ENCODE measurements around the gene IRAK4.

The IRAK4 gene

DNA sequence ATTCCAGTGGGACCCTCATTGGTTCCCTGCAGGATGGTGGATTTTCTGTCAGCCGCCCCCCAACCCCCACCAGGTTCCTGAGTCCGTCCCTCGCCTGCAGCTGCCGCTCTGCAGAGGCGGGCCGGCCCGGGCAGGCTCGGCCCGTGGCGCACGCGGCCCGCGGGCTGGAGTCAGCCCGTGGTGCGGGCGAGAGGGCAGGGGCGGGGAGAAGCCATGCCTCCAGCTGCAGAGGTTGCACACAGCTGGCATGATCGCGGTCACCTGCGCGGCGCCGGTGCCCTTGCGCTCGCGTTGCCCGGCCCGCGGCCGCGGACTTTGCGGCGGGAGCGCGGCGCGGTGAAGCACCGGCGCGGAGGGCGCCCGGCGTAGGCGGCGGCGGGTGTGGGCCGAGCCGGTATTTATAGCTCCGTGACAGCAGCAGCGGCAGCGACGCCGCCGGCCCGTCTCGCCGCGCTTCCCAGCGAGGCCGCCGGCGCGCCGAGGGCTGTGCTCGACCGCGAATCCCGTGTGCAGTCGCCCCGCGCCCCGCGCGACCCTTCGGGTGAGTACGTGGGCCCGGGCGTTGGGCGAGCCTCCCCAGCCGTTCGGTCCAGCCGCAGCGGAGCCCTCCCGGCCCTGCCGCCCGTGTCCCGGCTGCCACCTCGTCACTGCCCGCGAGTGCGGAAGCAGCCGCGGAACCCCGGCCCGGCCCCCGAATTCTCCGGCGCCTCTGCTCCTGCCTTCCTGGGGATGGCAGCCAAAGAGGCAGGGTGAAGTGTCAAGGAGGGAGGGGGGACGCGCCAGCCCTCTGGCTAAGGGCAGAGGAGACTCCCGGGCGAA lies 77.1 kb downstream of the IRAK4 start, which contains the start of gene TMEM117:
TSS of gene TMEM117 (plus strand) at position 426 of the 819 bp plus-strand sequence.
- in situ Hi-C loops (cut with MboI; ENCODE audit: low sequenced_read_pairs), result no loop called here

DNA sequence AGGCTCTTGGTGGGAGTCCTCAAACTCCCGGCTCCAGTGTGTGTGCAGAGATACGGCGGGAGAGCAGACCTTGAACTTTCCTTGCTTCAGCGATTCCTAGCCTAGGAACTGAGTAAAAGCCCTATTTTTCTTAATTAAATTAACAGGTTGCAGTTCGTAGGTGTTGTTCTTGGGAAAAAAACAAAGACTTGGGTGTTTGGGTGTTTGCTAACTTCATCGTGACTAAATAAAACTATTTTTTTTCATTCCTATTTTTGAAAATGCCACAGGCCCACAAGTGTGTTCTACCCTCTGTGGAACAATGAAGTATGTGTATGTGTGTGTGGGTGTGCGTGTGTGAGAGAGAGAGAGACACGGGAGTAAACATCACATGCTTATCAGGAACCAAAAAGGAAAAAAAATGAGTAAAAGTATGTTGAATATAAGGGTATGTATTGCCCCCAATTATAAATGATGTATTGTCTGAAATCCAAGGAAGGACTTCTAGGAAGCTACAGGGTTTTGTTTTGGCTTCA lies 77.8 kb downstream of the IRAK4 start:
- in situ Hi-C loops (cut with MboI; ENCODE audit: low sequenced_read_pairs), result no loop called here
